Prostate gland (tissue), 2 donors: ENCODE results near the gene LMF2.

Source experiments
- CTCF ChIP-seq, 4 experiments: fragments of 200-600 bp in 2 of 4; fragments of 450-650 bp in 2 of 4; sonication (generic) in 2 of 4; IDR thresholded peaks; 1 replicate in 3 of 4; 2 replicates in 1 of 4; pipeline ENCODE4 v1.5.1; 2016 to 2019; ENCODE audit warnings: antibody characterized with exemption in 4 of 4, mild to moderate bottlenecking in 2 of 4, moderate library complexity in 2 of 4
- POLR2A ChIP-seq: fragments of 450-650 bp; IDR thresholded peaks from one replicate; pipeline ENCODE4 v1.6.1; 2016; ENCODE audit warnings: antibody characterized with exemption, mild to moderate bottlenecking
- POLR2AphosphoS5 ChIP-seq: sonication (generic); formaldehyde crosslinking; IDR thresholded peaks from one replicate; pipeline ENCODE4 v1.6.1; 2017; ENCODE audit warnings: antibody characterized with exemption

DNA sequence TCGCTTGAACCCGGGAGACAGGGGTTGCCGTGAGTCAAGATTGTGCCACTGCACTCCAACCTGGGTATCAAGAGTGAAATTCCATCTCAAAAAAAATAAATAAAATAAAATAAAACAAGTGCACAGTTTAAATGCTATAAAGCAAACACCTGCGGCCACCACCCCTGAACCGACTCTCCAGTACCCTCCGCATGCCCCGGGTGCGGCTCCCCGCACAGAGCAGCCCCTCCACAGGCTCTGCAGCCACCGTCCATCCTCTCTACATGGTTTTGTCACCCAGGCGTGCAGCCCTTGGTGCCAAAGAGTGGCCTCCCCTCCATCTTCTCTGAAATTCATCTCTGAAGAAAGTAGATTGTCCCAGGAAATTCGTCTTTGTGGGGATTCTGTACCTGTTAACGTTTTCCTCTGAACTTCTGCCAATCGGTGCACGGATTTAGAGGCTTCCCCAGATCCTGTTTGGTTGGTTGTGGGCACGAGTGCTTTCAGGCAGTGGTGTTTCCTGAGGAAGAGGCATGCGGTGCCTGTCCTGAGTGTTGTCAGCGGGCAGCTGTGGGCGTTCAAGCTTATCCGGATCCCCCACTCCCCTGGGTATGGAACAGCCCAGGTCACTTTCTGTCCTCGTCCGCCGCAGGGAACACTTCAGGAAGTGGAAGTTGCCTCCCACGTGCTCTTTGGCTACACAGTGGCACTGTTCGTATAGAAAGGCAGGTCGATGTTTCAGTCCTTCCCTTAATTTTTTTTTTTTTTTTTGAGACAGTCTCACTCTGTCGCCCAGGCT lies 16.8 kb downstream of the LMF2 start:
- TF ChIP-seq CTCF (IDR thresholded peaks at IDR 0.05) = no peak
- TF ChIP-seq POLR2AphosphoS5 = no peak
- TF ChIP-seq POLR2A = no peak
